ENCODE measurements around the gene SGSM1. TPM values are rescaled to one million over a fixed set of nuclear protein-coding genes. Genes with fewer than 3 reads are reported as not detected.

The SGSM1 gene
- total and polyA plus RNA-seq, 9 of the 15 experiments (the other 6 are each of a cell fraction or from before 2014, with no cell fraction given) = not detected

- Histone ChIP-seq H3K27me3 (ENCODE audit: control insufficient read depth in 2 of 2, insufficient read depth in 2 of 2, low read length in 2 of 2) (peaks cover 4 to 7% of the 10 kb centered on the region in 2 experiments; a peak in 3 of 5 replicates), H3K27ac (ENCODE audit: extremely low read depth, low read depth, low read length) (no peak overlapping the region), H3K9me1 (ENCODE audit: control insufficient read depth, insufficient read depth, low read length) (no peaks in the 10 kb centered on the region), H3K4me1 (replicated peaks in 1 of 2; ENCODE audit: control insufficient read depth in 2 of 2, insufficient read depth in 2 of 2, low read length in 2 of 2) (no peaks in the 10 kb centered on the region), H3K4me2 (ENCODE audit: insufficient read depth, low read length) (no peak overlapping the region), H3K79me2 (ENCODE audit: control insufficient read depth, insufficient read depth, low read length) (no peaks in the 10 kb centered on the region), H4K20me1 (replicated peaks; ENCODE audit: control insufficient read depth, insufficient read depth, low read length) (no peaks in the 10 kb centered on the region), H3K9ac (ENCODE audit: insufficient read depth in 1 of 2, low read depth in 2 of 2, low read length in 2 of 2) (no peak overlapping the region), H3K36me3 (ENCODE audit: control insufficient read depth, insufficient read depth, low read length) (no peaks in the 10 kb centered on the region), H3K9me3 (replicated peaks; ENCODE audit: control insufficient read depth, insufficient read depth, low read depth, low read length) (no peaks in the 10 kb centered on the region), H3K4me3 (no peak overlapping the region), H2AFZ (ENCODE audit: low read depth, low read length) (no peak overlapping the region)
- DNase-seq (ENCODE audit: extremely low read depth in 1 of 4, low spot score in 3 of 4) = no peak
- intact Hi-C loops (cut with micrococcal nuclease) (no loop called here), in situ Hi-C loops (cut with MboI) (no loop called here)
- CTCF ChIA-PET (ENCODE audit: low intra/inter-chr PET ratio) = no interaction called here
- 3% methylated on average over 3 of the region's 3 CpGs for WGBS (ENCODE audit: insufficient coverage, low coverage, missing lambda C conversion rate)
- no peak for ATAC-seq
- POLR2A ChIA-PET = interaction anchor here (0.6 kb wide), 1 partner anchor 52 kb away, joined by 3 read pairs; no protein-coding TSS in a partner anchor
- TF ChIP-seq NONO (IDR thresholded peaks at IDR 0.05; ENCODE audit: low read depth in 2 of 2, low read length in 1 of 2) (no peak), CHD1 (IDR thresholded peaks at IDR 0.05; ENCODE audit: low read length) (no peak), HDGF (IDR thresholded peaks at IDR 0.05) (no peak), ELF2 (CRISPR knock-in tag; IDR thresholded peaks at IDR 0.05) (no peak), ZNF239 (CRISPR knock-in tag; IDR thresholded peaks at IDR 0.05) (no peak), EZH2 (IDR thresholded peaks at IDR 0.05; ENCODE audit: borderline replicate concordance, low read depth, low read length) (no peak), E4F1 (CRISPR knock-in tag; IDR thresholded peaks at IDR 0.05; ENCODE audit: borderline replicate concordance) (no peak), NR2C1 (IDR thresholded peaks at IDR 0.05) (no peak), NR2C1 (tag; IDR thresholded peaks at IDR 0.05) (no peak), NELFE (IDR thresholded peaks at IDR 0.05; ENCODE audit: insufficient read depth, insufficient read length) (no peak), SMAD1 (IDR thresholded peaks at IDR 0.05; ENCODE audit: low read depth, low read length, partially characterized antibody) (no peak), DDX20 (tag; IDR thresholded peaks at IDR 0.05; ENCODE audit: low read depth) (no peak)
- TF ChIP-seq, protein P1, sequence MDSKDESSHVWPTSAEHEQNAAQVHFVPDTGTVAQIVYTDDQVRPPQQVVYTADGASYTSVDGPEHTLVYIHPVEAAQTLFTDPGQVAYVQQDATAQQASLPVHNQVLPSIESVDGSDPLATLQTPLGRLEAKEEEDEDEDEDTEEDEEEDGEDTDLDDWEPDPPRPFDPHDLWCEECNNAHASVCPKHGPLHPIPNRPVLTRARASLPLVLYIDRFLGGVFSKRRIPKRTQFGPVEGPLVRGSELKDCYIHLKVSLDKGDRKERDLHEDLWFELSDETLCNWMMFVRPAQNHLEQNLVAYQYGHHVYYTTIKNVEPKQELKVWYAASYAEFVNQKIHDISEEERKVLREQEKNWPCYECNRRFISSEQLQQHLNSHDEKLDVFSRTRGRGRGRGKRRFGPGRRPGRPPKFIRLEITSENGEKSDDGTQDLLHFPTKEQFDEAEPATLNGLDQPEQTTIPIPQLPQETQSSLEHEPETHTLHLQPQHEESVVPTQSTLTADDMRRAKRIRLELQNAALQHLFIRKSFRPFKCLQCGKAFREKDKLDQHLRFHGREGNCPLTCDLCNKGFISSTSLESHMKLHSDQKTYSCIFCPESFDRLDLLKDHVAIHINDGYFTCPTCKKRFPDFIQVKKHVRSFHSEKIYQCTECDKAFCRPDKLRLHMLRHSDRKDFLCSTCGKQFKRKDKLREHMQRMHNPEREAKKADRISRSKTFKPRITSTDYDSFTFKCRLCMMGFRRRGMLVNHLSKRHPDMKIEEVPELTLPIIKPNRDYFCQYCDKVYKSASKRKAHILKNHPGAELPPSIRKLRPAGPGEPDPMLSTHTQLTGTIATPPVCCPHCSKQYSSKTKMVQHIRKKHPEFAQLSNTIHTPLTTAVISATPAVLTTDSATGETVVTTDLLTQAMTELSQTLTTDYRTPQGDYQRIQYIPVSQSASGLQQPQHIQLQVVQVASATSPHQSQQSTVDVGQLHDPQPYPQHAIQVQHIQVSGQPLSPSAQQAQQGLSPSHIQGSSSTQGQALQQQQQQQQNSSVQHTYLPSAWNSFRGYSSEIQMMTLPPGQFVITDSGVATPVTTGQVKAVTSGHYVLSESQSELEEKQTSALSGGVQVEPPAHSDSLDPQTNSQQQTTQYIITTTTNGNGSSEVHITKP (IDR thresholded peaks at IDR 0.05; ENCODE audit: partially characterized antibody) = no peak
- BruUV-seq (replicated peaks) = no TSS peak
- FAIRE-seq = no peak
These were observed 16.5 kb upstream of the SGSM1 start for GRCh38 chr22:24789516-24789915.
